HG03064 (cell line): ENCODE measurements around the gene CSRP1.
A peak's percentile ranks its signal among the peaks of the same experiment; 100 is the strongest.

Experiments used
- ATAC-seq: cut with Tn5 transposase; IDR thresholded peaks from one replicate; pipeline ENCODE4 v1.9.1; 2021; ENCODE audit warnings: low read depth; ENCODE audit not compliant: unreplicated experiment

CSRP1 gene

DNA sequence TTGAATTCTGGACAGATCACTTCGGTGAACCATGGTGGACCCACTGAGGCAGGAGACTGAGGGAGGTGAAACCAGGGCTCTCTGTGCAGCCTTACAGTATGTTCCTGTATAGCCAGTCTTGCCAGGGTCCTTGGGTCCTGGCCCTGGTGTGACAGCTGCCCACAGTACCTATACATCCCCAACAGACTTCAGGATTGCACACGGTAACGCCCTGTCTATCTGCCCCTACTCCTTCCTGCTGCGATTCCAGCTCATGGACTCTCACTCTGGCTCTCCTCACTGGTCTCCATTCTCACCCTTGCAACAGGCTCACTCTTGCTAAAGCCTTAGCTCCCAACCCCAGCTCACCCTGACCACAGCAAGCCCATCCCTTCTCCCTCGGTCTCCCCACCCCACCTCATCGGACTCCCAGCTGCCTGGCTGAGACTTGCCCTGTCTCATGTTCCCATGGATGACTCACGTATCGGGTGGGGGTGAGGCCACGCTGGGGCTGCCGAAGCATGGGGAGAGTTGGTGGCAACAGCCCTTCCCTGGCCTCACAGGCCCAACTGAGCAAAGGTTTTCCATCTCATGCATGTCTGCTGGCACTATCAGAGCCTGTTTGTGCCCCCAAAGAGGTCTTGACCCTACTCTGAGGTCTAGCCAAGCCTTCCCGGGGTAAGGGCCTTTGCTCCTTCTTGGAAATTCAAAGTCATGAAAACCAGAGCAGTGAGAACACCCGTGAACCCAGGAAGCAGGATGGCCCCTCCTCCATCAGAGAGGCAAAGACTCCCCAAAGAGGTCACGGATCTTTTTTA is 45.1 kb downstream of the CSRP1 start:
- no peak for ATAC-seq

DNA sequence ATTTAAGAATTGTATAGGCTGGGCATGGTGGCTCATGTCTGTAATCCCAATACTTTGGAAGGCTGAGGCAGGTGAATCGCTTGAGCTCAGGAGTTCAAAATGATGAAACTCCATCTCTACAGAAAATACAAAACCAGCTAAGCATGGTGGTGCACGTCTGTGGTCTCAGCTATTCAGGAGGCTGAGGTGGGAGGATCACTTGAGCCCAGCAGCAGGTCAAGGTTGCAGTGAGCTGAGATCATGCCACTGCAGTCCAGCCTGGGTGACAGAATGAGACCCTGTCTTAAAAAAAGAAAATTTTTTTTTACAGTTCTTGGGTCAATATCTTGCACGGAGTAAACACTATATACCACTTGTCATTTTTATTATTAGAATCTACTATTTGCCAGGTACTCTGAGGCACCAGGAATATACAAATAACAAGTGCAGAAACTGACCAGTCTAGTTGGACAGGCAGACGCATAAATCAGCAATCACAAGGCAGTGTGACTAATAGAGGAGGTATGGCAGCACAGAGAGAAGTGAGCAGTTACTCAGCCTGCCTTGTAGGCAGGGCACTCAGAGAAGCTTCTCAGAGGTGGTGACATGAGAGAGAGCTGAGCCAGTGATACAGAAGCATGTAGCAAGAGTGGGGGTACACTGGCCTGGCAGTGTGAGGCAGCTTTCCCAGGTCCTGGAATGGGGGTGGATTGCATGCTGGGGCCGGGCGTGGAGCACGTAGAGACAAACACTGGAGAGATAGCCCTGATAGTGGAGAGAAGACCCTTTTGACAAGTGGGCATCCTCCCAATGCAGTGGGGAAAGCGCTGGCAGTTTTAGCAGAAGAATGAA is 45.9 kb downstream of the CSRP1 start:
- no peak for ATAC-seq

DNA sequence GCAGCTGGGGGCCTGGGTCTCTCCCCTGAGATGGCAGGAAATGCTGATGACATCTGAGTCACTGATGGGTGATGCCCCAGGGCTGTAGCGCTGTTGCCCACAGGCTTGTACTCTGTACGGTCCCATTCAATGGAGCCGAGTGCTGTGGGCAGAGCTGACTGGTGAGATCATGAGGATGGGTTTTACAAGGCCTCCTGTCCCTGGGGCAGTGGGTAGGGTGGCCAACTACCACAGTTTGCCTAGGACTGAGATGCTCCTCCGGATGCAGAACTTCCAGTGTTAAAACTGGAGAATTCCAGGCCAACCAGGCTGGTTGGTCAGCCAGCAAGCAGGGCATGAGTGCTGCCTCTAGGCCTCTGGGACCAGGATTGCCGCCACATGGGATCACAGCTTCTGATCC is 47.1 kb downstream of the CSRP1 start:
- ATAC-seq: no peak

DNA sequence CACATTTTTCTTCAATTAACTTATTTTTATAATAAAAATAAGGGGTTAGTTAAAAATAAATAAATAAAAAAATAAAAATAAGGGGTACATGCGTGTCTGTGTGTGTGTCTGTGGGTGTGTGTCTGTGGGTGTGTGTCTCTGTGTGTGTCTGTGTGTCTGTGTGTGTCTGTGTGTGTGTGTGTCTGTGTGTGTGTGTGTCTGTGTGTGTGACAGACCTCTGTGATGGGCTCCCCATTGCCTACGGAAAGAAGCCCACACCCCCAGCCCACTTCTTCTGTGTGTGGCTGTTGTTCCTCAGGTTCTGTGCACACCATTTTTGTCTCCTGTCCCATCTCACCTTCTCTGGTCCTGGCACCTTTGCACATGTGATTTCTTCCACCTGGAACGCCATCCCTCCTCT is 47.9 kb downstream of the CSRP1 start:
- ATAC-seq: no peak

DNA sequence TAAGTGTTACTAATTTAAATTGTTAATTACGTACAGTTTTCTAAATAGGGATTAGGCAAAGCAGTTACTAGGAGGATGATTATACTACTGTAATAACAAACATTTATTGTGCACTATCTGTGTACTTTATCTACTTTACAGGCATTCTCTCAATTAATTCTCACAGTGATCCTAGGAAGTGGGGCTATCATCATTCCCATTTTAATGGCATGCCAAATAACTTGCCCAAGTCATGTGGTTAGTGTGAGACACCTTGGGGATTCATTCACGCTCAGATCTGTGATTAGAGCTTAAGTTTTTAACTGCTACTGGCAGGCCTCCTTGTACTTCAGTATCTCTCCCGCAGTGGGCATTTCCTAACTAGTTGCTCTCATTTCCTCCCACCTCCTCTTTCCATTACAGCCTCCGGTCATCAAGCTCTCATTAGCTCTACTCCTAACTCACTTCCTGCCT is 49.4 kb downstream of the CSRP1 start:
- ATAC-seq: no peak

DNA sequence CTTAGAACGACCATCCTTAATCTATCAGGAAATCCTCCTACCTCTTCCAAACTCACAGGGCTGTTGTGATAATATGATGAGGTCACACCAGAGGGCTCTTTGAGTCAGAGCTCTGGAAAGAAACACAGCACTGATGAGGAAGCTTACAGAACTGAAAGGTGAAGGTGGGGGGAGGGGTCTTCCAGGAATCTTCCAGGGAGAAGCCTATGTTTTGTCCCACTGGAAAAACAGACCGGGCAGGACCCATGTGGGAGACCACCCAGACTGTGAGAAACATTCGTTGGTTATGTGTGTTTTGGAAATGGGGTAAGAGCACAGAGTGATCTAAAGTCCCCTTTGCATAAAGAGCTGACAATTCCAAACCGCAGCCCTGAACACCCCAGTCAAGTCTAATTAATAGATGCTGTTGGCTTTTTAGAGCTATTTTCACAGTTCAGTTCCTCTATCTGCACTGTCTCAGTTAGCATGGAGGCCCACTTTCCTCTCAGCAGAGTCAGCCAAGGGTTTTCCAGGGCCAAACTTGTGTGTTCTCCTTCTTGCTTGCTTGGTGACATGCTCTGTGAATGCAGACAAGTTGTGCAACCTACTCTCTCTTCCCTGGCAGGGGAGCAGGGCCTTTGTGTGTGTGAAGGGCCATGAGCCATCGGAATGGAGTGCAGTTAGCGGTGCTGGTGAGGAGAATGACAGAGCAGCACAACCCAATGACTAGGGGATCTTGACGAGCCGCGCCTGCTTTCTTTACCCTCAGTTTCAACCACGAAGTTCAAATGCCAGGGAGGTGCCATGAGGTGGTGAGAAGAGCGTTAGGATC is 50.2 kb downstream of the CSRP1 start:
- no peak for ATAC-seq

DNA sequence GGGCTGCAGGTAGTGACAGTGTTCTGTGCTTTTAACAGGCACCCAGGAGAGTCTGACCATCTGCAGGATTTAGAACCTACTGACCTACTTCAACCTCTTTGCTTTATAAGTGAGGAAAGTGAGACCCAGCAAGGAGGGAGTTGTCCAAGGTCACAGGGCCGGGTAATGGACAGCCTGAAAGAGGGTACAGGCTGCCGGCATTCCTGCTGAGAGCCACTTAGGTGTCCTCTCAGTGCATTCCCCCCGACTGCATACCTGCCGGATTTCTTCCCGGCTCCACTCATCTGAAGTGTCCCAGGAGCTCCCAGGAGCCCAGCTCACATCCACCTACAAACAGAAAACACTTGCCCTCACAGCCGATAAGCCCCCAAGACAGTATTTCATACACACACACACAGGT is 51.8 kb downstream of the CSRP1 start:
- no peak for ATAC-seq

DNA sequence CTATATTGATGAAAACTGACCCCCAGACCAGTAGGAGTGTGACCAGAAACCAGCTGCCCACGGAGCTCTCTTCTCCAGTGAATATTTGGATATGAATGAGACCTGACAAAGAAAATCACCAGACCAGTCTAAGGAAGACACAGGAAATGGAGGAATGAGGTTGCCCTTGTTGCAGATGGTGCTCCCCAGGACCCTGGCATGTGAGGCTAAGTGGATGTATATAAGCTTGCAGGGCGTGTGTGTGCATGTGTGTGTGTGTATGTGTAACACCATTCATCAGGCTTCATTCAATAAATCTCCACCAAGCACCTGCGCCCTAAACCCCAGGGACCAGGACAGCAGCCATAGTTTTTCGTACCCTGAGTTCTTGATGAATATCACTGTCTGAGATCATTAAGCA is 52.3 kb downstream of the CSRP1 start:
- no peak for ATAC-seq

DNA sequence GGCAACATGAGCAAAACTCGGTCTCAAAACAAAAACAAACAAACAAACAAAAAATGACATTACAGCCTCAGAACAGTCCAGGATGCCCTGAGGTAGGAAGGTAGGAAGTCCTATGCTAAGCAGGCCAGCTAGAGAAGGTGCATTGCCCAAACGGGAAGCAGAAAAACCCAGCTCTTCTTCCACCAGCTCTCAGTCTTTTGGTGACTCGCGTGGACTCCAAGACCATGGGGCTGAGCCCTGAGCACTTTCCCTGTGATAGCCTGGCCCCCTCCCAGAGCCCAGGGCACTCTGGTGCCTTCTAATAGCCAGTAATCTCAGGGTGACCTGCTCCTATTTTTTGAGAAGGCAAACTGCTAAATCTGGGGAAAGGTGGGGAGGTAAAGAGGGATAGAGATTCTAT is 54.1 kb downstream of the CSRP1 start:
- ATAC-seq: no peak

DNA sequence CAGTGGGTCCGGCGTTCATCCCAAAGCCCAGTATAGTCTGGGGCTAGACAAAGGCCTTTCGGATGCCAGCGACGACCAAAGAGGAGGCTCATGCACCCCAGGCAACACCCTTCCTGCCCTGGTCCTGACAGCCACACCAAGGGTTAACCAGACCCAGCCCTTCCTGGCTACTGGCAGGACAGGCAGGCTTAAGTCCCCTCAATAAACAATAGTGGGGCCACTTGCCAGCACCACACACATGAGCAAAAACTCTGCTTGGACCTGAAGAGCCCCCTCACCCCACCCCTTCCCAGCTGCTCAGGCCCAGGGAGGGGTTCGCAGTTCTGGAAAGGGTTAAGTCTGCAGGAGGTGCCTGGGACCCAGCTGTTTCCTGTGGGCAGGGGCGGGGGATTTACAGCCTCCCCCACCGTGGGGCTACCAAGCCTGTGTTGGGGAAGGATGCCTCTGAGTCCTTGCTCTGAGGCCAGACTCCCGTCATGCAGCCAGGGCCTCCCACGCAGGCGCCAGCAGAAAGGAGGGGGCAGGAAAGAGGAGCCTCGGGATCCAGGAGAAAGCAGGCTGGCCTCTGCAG is 56.1 kb downstream of the CSRP1 start:
- ATAC-seq: no peak

DNA sequence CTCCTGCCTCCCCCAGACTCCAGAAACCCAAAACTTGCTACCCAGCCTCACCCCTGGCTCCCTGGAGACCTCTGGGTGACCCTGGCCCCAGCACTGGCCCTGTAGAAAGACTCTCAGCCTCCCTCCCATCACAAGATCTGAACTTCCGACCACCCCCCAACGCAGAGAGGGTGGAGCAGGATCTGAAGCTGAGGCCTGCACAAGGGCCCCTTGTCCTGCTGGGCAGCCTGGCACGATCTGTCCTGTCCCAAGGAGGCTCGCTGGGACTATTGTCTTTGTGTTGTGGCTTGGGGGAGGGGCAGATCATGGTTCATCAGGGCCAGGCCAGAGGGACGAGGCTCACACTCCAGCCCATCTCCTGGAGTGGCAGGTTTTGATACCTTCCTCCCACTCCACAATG is 57.9 kb downstream of the CSRP1 start:
- no peak for ATAC-seq

DNA sequence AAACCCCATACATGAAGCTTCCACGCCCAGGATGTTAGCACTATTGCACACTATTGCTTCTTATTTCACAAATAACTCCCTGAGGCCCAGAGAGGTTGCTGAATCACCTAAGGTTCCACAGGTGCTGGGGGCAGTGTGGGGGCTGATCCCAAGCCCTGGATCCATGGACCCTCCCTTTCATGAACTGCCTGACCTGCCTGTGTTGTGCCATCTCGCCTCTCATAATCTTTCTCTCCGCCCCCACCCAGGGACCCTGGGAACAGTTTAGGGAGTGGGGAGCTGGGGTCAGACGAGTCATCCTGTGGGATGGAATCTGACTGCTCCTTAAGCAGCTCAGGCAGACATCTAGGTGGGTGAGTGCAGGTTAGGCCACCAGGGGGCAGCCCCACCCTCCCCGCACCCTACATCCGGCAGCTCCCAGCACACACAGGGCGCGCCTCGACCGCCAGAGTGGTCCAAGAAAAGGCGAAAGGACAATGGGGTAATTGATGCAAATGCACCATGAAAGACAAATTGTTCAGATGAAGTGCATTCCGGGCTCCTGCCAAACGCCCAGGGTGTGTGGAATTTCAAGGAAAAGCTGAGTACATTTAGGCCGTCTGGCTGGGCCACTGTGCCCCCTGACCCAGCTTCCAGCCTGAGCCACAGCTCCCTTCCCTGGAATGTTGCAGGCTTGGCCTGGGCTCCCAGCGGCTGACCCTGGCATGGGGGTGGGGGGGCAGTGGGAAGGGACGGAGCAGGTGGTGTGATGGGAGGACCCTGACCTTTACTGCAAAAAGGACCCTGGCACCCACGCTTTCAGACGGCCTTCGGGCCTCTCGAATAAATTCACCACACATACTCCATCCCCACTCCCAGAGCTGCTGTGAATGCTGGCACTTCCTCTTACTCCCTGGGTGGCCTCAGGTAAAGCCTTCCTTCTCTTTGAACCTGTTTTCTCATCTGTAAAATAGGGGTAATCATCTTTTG is 58.7 kb downstream of the CSRP1 start:
- ATAC-seq: peak; percentile 56

DNA sequence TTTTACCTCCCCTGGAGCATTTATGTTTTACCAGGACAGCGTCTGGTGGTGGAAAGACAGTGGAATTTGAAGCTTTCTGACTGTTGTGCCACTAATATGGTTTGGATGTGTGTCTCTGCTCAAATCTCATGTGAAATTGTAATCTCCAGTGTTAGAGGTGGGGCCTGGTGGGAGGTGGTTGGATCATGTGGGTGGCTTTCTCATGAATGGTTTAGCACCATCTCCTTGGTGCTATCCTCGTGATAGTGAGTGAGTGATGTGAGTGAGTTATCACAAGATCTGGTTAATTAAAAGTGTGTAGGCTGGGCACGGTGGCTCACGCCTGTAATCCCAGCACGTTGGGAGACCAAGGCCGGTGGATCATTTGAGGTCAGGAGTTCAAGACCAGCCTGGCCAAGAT is 61.6 kb downstream of the CSRP1 start:
- no peak for ATAC-seq

DNA sequence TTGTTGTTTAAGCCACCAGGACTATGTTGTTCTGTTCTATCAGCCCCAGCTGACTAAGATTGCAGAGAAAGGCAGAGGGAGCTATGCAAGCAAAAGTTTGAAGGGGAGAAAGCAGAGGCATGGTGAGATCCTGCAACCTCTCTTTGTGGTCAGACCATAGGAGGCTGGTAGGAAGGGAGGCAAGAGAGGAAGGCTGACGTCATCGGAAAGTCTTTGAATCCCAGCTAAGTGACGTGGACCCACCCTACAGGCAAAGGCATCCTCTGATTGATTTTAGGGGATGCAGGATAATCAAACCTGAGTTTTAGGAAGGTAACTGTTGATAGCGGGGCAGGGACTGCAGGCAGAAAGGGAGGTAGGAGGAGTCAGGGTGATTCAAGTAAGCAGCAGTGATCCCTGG is 62.1 kb downstream of the CSRP1 start:
- no peak for ATAC-seq

DNA sequence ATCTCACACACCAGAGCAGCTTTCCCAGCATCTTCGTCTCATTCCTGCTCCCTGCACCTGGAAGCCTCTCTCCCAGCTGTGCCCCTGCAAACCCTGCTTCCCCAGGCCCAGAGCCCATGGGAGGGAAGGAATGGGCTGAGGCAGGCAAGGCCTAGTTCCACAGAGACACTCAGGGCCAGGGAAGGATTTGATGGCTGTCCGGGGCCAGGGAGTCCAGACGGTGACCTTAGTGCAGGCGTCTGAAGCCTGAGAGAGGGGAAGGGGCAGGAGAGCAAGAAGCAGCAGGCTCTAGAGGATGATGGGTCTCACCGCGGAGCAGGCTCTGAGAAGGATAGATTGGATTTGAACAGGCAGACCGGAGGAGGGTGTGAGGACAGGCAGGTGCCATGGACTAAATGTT is 63.2 kb downstream of the CSRP1 start:
- ATAC-seq: no peak

DNA sequence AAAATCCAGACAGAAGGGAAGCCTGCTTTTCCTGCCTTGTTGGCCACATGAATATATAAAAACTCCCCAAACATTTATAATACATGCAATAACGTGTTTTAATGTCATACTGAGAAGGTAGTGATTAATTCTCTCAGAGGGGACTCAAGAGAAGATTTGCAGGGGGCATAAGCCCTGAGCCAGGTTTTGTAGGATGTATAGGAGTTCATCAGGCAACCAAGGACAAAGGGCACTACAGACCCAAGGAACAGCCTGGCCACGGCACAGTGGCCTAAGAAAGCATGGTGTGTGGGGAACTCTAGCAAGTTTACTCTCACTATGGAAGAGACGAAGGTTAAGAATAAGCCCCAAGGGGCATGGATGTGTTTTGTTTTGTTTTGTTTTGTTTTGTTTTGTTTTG is 70.0 kb downstream of the CSRP1 start:
- no peak for ATAC-seq

DNA sequence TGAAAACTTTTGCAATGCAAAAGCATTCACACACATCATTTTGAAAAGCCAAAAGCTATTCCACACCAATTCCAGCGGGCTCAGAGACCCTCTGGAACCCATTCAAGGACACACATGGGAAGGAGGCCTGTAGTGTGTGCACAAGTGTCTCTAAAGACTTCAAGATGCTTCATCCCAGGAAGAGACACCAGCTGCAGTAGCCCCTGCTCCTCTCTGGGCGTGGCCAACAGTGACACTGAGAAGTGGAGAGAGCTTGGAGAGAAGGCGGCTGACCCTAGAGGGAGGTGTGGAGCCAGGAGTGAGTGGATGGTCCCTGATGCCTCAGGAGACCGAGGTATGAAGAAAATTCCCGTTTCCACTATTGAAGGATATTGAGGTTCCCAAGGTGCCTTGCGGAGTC is 70.5 kb downstream of the CSRP1 start:
- ATAC-seq: no peak

DNA sequence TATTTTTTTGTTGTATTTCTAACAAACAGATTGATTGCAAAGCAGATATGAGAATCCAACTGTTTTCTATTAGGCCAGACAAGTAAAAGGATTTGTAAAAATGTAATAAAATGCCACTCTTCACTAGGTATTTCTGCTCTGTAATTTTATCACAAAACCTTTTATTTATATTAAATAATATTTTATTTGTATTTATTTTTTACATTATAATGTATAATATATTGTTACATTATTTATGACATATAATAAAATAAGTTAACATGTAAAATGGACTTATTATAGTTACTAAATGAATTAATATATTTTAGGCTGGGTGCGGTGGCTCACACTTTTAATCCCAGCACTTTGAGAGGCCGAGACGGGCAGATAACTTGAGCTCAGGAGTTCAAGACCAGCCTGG is 72.7 kb downstream of the CSRP1 start:
- ATAC-seq: no peak

DNA sequence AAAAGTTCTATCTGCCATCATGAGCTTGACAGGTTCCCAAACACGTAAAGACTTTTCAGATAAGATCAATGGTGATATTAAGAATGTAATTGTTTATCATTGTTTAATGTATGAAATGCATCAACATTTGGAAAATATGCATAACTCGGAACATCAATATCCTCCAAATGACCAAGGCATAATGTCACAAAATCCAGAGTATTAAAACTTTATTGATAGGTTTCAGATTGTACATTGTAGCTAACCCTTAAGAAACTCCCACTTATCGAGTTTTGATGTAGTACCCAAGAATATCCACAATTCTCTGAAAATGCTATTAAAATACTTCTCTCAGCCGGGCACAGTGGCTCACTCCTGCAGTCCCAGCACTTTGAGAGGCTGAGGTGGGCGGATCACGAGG is 73.3 kb downstream of the CSRP1 start:
- ATAC-seq: no peak
